ENCODE data around the gene DGKH.

- TF ChIP-seq CTCF (IDR thresholded peaks at IDR 0.05) (no peak), POLR2AphosphoS5 (IDR thresholded peaks at IDR 0.05) (no peak), POLR2A (IDR thresholded peaks at IDR 0.05) (no peak)
Measured at GRCh38 chr13:42086582-42086981, 38.1 kb downstream of the DGKH start.

Data from upper lobe of left lung (tissue), 4 donors.